Endothelial cell of hepatic sinusoid (primary cell): ENCODE results near the gene AKR7A3.
"Not testable (repeated sequence)": the region's sequence is repeated elsewhere in the genome, so short reads cannot be mapped to it uniquely, and the experiment has no call there.

Source experiments
- in situ Hi-C: cut with HindIII; loops from 2 replicates; pipeline ENCODE4 v1.10.0; 2017; ENCODE audit warnings: low sequenced_read_pairs

AKR7A3 gene

GRCh38 chr1:19288324-19289241 is at the start of gene AKR7A3:
AKR7A3 (minus strand) TSS chr1:19288770; CDS start chr1:19288709, 61 bp downstream.
- in situ Hi-C loops: not testable (repeated sequence)

DNA sequence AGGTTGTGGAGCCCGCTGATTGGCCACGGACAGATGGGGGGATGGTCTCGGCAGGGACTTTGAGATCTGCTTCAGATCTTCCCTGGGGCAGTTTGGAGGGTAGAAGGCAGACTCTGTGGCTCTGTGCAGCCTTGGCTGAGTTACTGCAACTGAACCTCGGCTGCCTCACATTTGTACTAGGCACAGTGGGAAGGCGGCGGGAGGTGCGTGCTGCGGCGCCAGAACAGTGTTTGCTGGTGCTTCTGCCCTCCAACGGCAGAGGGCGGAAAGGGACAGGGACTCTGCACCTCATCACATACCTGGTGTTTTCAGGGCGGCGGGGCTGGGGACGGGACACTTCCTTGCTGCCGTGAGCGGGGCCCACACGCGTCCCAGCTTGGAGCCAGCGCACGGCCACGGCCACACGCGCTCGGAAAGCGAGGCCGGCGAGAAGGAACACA is 49.8 kb upstream of the AKR7A3 start:
- in situ Hi-C loops: no loop called here

GRCh38 chr1:19337289-19337688 is 48.7 kb upstream of the AKR7A3 start:
- in situ Hi-C loops: no loop called here

- in situ Hi-C loops: no loop called here
These were observed 48.0 kb upstream of the AKR7A3 start for GRCh38 chr1:19336543-19336942.

DNA sequence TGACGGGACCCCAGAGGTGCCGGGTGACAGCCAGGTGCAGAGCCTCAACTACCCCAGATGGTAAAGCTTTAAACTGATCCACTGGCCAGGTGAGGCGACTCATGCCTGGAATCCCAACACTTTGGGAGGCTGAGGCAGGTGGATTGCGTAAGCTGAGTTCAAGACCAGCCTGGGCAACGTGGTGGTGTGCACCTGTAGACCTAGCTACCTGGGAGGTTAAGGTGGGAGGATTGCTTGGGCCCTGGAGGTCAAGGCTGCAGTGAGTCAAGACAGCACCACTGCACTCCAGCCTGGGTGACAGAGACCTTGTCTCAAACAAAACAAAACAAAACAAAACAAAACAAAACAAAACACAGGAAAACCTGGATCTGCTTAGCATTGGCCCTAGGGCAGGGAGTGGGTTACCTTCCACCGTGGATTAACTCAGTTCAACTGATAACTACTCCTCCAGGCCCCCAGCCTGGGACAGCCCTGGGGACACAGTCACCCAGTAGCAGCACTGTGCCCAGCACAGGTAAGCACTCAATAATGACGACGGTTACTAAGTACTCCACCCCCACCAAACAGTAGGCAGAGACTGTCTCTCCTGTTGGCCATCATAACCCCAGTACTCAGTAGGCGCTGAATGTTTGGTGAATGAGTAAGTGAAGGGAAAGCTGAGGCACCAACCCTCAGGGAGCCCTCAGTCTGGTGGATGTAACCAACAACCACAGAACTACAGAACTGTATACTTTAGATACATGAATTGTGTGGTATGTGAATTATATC is 45.2 kb upstream of the AKR7A3 start:
- in situ Hi-C loops: no loop called here

GRCh38 chr1:19332832-19333231 is 44.3 kb upstream of the AKR7A3 start:
- in situ Hi-C loops: no loop called here

- in situ Hi-C loops: no loop called here
These were observed 42.8 kb upstream of the AKR7A3 start for GRCh38 chr1:19331262-19331878.

GRCh38 chr1:19330449-19331135 is 42.0 kb upstream of the AKR7A3 start:
- in situ Hi-C loops: no loop called here

- in situ Hi-C loops: loop anchor here (5.0 kb wide), 2 partner anchors 72 to 298 kb away; no protein-coding TSS in a partner anchor
These were observed 41.0 kb upstream of the AKR7A3 start for GRCh38 chr1:19329611-19330010.

- in situ Hi-C loops: loop anchor here (5.0 kb wide), 2 partner anchors 72 to 298 kb away; no protein-coding TSS in a partner anchor
These were observed 40.6 kb upstream of the AKR7A3 start for GRCh38 chr1:19329188-19329587.

DNA sequence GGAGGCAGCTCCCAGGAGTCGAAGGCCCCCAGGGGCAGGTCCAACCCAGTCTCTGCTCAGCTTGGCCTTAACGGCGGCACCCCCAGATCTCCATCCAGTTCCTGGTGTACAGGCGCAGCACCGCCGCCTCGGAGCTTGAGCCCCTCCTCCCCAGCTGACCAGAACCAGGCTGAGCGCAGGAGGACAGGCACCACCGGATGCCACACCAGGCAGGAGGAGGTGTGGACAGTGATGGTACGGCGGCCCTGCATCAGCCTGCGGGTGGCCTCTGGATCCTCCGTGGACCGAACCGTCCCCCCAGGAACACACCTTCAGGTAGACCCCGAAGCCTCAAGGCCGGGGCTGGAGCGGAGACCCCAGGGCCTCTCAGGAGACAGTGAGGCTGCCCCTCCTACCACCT is 39.9 kb upstream of the AKR7A3 start:
- in situ Hi-C loops: loop anchor here (5.0 kb wide), 2 partner anchors 71 to 299 kb away; no protein-coding TSS in a partner anchor

GRCh38 chr1:19327736-19328135 is 39.2 kb upstream of the AKR7A3 start:
- in situ Hi-C loops: loop anchor here (5.0 kb wide), 2 partner anchors 70 to 300 kb away; no protein-coding TSS in a partner anchor

DNA sequence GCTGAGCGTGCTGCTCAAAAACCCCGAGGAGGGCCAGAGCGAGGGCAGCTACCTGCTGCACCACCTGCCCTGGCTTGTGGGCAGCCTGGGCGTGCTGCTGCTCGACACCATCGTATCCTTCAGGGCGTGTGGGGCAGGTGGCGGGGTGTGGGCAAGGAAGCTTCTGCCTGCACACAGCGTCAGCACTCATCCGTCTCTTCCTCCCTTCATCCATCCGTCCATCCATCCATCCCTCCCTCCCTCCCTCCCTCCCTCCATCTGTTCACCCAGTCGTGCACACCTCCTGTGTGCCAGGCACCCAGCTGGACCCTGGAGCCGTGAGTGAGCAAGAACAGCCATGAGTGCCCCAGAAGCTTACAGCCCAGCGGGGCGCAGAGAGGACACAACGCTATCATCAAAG is 38.7 kb upstream of the AKR7A3 start:
- in situ Hi-C loops: loop anchor here (5.0 kb wide), 2 partner anchors 70 to 300 kb away; no protein-coding TSS in a partner anchor

DNA sequence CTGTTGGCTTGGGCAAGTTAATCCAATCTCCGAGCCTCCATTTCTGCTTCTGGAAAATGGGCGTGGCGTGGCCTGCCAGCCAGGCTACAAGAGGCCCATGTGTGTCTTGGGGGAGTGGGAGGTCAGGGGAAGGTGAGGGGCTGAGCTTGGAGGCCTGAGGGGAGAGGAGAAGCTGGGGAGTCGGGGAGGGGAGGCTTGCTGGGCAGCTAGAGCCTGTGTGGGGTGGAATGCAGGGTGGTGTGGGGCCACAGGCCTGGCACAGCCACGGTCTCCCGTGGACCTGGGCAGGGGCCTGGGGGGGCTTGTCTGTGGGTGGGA is 38.1 kb upstream of the AKR7A3 start:
- in situ Hi-C loops: loop anchor here (5.0 kb wide), 2 partner anchors 69 to 301 kb away; no protein-coding TSS in a partner anchor

DNA sequence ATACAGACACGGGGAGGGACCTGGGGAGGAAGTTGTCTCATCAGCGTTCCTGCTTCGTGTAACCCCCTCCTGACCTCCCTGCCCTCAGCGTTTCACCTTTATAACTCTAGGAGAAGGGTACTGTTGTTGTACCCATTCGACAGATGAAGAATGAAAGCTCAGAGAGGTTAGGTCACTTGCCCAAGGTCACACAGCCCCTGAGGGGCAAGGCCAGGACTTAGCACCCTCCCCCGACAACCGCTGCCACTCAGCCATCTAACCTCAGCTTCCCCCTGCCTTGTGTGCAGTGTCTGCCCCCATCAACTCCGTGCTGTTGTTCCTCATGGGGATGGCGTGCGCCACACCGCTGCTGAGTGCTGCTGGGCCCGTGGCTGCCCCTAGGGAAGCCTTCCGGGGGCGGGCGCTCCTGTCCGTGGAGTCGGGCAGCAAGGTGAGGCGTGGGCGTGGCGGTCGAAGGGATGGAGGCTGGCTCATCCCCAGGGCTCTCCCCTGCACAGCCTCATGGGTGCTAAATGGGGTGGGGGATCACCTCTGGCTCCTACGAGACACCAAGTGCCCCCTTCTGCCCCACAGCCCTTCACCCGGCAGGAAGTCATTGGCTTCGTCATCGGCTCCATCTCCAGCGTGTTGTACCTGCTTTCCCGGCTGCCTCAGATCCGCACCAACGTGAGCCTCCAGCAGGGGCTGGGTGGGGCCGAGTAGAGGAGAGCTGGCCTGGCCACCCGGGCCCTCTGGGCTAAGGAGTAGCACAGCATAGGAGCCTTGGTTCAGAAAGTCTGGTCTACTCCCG is 37.6 kb upstream of the AKR7A3 start:
- in situ Hi-C loops: loop anchor here (5.0 kb wide), 2 partner anchors 69 to 301 kb away; no protein-coding TSS in a partner anchor

DNA sequence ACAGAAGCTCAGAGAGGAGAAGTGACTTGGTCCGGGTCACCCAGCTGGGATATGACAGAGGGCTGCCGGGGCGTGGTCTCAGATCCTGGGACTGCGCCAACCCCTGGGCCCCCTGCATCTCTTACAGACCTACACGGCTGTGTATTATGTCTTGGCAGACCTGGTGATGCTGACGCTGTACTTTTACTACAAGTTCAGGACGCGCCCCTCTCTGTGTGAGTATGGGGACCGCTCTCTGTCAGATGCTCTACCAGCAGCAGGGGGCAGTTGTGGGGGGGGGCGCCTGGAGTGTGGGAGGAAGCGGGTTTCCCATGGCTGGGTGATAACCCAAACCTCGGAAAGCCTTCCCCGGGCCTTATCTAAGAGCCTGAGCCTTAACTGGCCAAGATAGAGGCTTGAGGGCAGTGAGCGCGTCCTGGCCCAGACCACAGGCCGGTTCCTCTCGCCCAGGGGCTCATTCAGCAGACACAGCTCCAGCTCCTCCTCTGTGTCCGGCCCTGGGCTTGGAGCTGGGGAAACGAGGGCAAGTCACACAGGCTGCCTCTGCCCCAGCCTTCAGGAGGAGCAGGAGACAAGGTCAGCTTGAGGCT is 36.9 kb upstream of the AKR7A3 start:
- in situ Hi-C loops: loop anchor here (5.0 kb wide), 2 partner anchors 68 to 302 kb away; no protein-coding TSS in a partner anchor

DNA sequence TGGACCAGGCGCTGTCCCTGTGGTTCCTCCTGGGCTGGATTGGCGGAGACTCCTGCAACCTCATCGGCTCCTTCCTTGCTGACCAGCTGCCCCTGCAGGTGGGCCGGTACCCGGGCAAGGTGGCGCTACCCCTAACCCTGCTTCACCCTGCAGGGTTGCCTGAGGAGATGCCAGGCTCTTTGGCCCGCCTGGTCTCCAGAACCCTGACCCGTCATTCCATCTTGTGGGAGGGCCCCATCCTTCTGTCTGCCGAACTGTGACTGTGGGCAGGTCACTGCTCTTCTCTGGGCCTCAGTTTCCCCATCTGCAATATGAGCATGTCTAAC is 36.1 kb upstream of the AKR7A3 start:
- in situ Hi-C loops: no loop called here

- in situ Hi-C loops: no loop called here
These were observed 35.6 kb upstream of the AKR7A3 start for GRCh38 chr1:19323987-19324664.

DNA sequence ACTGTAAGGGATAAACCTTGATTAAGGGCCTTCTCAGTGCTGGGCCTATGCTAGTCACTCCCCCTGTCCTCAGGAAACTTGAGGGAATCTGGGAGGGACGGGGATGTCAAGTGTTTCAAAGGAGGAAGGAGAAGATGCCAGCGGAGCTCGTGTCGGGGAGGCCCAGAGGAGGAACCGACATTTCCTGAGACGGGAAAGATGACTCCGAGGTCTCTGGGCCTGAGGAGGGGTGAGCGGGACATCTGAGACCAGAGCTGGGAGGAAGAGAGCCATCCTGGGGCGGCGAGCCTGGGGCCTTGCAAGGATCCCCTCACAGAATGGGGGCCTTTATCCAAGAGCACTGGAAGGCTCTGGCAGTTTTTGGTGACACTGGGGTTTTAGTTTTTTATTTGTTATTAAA is 33.9 kb upstream of the AKR7A3 start:
- in situ Hi-C loops: no loop called here
